Astrocyte (in vitro differentiated cells and primary cell): ENCODE measurements around the gene RNU6-1. TPM values are rescaled to one million over a fixed set of nuclear protein-coding genes. Genes with fewer than 3 reads are reported as not detected.

Experiments
- DNase-seq: peaks from one replicate; pipeline ENCODE4 v3.0.0-alpha.2; 2010; ENCODE audit warnings: low read depth
- FAIRE-seq: peaks from 2 replicates; lab custom pipeline; 2011; peaks lifted over from hg19 to GRCh38; lab: Jason Lieb, UNC
- H2AFZ ChIP-seq: 2 replicates; pipeline ENCODE4 v1.6.0; 2012; ENCODE audit warnings: low read depth, low read length, inconsistent platforms
- H3K27ac ChIP-seq: 2 replicates; pipeline ENCODE4 v1.5.1; 2011; ENCODE audit warnings: low read depth, low read length, inconsistent platforms
- H3K27me3 ChIP-seq: 2 replicates; pipeline ENCODE4 v1.6.0; 2011; ENCODE audit warnings: low read length, inconsistent platforms; ENCODE audit not compliant: insufficient read depth
- H3K36me3 ChIP-seq: 2 replicates; pipeline ENCODE4 v1.5.1; 2011; ENCODE audit warnings: low read length, inconsistent platforms; ENCODE audit not compliant: insufficient read depth
- H3K4me1 ChIP-seq: 2 replicates; pipeline ENCODE4 v1.5.1; 2011; ENCODE audit warnings: low read length, inconsistent platforms; ENCODE audit not compliant: insufficient read depth
- H3K4me2 ChIP-seq: 2 replicates; pipeline ENCODE4 v1.6.0; 2012; ENCODE audit warnings: low read length, inconsistent platforms
- H3K4me3 ChIP-seq: 2 replicates; pipeline ENCODE4 v1.5.1; 2011; ENCODE audit warnings: low read depth, mild to moderate bottlenecking, low read length, inconsistent platforms; ENCODE audit not compliant: insufficient read depth
- H3K79me2 ChIP-seq: 2 replicates; pipeline ENCODE4 v1.6.0; 2012; ENCODE audit warnings: mild to moderate bottlenecking, low read length, inconsistent platforms; ENCODE audit not compliant: insufficient read depth
- H3K9ac ChIP-seq: 2 replicates; pipeline ENCODE4 v1.6.0; 2012; ENCODE audit warnings: mild to moderate bottlenecking, low read length, inconsistent platforms
- H3K9me3 ChIP-seq: 2 replicates; pipeline ENCODE4 v1.5.1; 2012; ENCODE audit warnings: low read depth, mild to moderate bottlenecking, low read length, inconsistent platforms; ENCODE audit not compliant: insufficient read depth
- H4K20me1 ChIP-seq: 2 replicates; pipeline ENCODE4 v1.6.0; 2012; ENCODE audit warnings: low read length, inconsistent platforms; ENCODE audit not compliant: insufficient read depth
- H3K27ac Mint-ChIP-seq: one replicate; pipeline ENCODE4 v1.8.0; 2021; ENCODE audit warnings: mild to moderate bottlenecking, mixed read lengths; ENCODE audit not compliant: unreplicated experiment
- H3K27me3 Mint-ChIP-seq: one replicate; pipeline ENCODE4 v1.8.0; 2021; ENCODE audit warnings: low read depth, mixed read lengths; ENCODE audit not compliant: unreplicated experiment
- H3K36me3 Mint-ChIP-seq: one replicate; pipeline ENCODE4 v1.8.0; 2021; ENCODE audit warnings: low read depth, mixed read lengths; ENCODE audit not compliant: unreplicated experiment
- H3K4me1 Mint-ChIP-seq: one replicate; pipeline ENCODE4 v1.8.0; 2021; ENCODE audit warnings: low read depth, mixed read lengths; ENCODE audit not compliant: unreplicated experiment
- H3K4me3 Mint-ChIP-seq: one replicate; pipeline ENCODE4 v1.8.0; 2021; ENCODE audit warnings: mild to moderate bottlenecking, moderate library complexity, mixed read lengths; ENCODE audit not compliant: unreplicated experiment
- H3K9me3 Mint-ChIP-seq: one replicate; pipeline ENCODE4 v1.8.0; 2021; ENCODE audit warnings: mild to moderate bottlenecking, mixed read lengths; ENCODE audit not compliant: unreplicated experiment
- CTCF ChIP-seq: IDR thresholded peaks from 2 replicates; pipeline ENCODE4 v1.5.1; 2011; ENCODE audit warnings: low read depth, mild to moderate bottlenecking, inconsistent platforms, low read length, moderate library complexity; ENCODE audit not compliant: insufficient read depth
- EZH2 ChIP-seq: IDR thresholded peaks from 2 replicates; pipeline ENCODE4 v1.6.1; 2012; ENCODE audit warnings: mild to moderate bottlenecking, low read length, inconsistent platforms; ENCODE audit not compliant: insufficient read depth
- total RNA-seq: library from RNA; stranded (reverse); gene quantifications from 2 replicates; pipeline ENCODE4 v1.2.1, GENCODE V29; 2021

Gene RNU6-1
- total RNA-seq, 1 donor from 2014 or later: not detected

GRCh38 chr15:67883234-67883773, 43.5 kb upstream of the RNU6-1 start:
- FAIRE-seq: no peak
- H3K27me3 Mint-ChIP-seq: peaks cover 4% of the 10 kb centered on the region
- no peak overlapping the region for H3K27ac Mint-ChIP-seq
- H3K36me3 ChIP-seq: no peaks in the 10 kb centered on the region
- no peak overlapping the region for H3K4me2 ChIP-seq
- H3K79me2 ChIP-seq: no peaks in the 10 kb centered on the region
- no peaks in the 10 kb centered on the region for H3K36me3 Mint-ChIP-seq
- peaks cover 3% of the 10 kb centered on the region for H3K9me3 Mint-ChIP-seq
- H4K20me1 ChIP-seq: no peaks in the 10 kb centered on the region
- H3K4me1 Mint-ChIP-seq: peaks cover 34% of the 10 kb centered on the region
- H3K9ac ChIP-seq: no peak overlapping the region
- no peak overlapping the region for H3K27ac ChIP-seq
- H2AFZ ChIP-seq: peak overlapping the region; percentile 24
- no peaks in the 10 kb centered on the region for H3K27me3 ChIP-seq
- TF ChIP-seq CTCF (no peak), EZH2 (no peak)
- peaks cover 4% of the 10 kb centered on the region for H3K4me1 ChIP-seq
- no peak overlapping the region for H3K4me3 Mint-ChIP-seq
- H3K9me3 ChIP-seq: no peaks in the 10 kb centered on the region
- no peak overlapping the region for H3K4me3 ChIP-seq
- no peak for DNase-seq

- H3K27me3 Mint-ChIP-seq: peaks cover 2% of the 10 kb centered on the region
- H3K27ac ChIP-seq: no peak overlapping the region
- no peaks in the 10 kb centered on the region for H3K36me3 ChIP-seq
- no peak for FAIRE-seq
- H3K27me3 ChIP-seq: no peaks in the 10 kb centered on the region
- H3K4me3 ChIP-seq: no peak overlapping the region
- no peaks in the 10 kb centered on the region for H3K79me2 ChIP-seq
- no peak overlapping the region for H3K4me2 ChIP-seq
- H2AFZ ChIP-seq: no peak overlapping the region
- H3K9me3 Mint-ChIP-seq: peaks cover 3% of the 10 kb centered on the region
- peak overlapping the region; percentile 78 for H3K27ac Mint-ChIP-seq
- peaks cover 4% of the 10 kb centered on the region for H3K4me1 ChIP-seq
- H3K4me3 Mint-ChIP-seq: peak overlapping the region; percentile 63
- TF ChIP-seq CTCF (no peak), EZH2 (no peak)
- DNase-seq: no peak
- peaks cover 34% of the 10 kb centered on the region for H3K4me1 Mint-ChIP-seq
- no peak overlapping the region for H3K9ac ChIP-seq
- no peaks in the 10 kb centered on the region for H3K9me3 ChIP-seq
- H3K36me3 Mint-ChIP-seq: no peaks in the 10 kb centered on the region
- no peaks in the 10 kb centered on the region for H4K20me1 ChIP-seq
Measured at GRCh38 chr15:67882487-67883233, 42.8 kb upstream of the RNU6-1 start.
